NCI-H82 treated with DMSO at 0.1 percent for 48 hours (cell line): ENCODE results near the gene FOXC1.

Experiments used
- DNase-seq: peaks from one replicate; lab custom pipeline; 2025; ENCODE audit not compliant: unreplicated experiment; lab: John Stamatoyannopoulos, UW

The FOXC1 gene

DNA sequence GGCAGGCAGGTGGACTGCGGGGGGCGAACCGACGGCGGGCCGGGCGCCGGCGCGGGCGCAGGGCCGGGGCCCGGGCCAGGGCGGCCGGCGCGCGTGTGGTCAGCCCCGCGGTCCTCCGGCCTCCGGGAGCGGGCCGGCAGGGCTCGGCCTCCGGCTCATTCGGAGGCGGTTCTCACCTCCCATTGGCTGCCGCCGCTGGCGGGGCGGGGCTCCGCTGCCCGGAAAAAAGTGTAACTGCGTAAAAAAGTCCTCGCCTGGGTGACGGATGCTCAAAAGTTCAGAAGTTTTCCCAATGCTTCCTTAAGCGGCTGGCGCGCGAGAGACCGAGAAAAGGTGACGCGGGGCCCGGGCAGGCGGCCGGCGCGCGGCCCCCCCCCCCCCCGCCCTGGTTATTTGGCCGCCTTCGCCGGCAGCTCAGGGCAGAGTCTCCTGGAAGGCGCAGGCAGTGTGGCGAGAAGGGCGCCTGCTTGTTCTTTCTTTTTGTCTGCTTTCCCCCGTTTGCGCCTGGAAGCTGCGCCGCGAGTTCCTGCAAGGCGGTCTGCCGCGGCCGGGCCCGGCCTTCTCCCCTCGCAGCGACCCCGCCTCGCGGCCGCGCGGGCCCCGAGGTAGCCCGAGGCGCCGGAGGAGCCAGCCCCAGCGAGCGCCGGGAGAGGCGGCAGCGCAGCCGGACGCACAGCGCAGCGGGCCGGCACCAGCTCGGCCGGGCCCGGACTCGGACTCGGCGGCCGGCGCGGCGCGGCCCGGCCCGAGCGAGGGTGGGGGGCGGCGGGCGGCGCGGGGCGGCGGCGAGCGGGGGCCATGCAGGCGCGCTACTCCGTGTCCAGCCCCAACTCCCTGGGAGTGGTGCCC is at the start of gene FOXC1:
TSS of gene FOXC1 (plus strand) at position 268 of the 849 bp plus-strand sequence. CDS start at position 799, 531 bp downstream.
- peak; percentile 19 for DNase-seq

GRCh38 chr6:1560281-1561058 is 49.2 kb upstream of the FOXC1 start:
- no peak for DNase-seq

DNA sequence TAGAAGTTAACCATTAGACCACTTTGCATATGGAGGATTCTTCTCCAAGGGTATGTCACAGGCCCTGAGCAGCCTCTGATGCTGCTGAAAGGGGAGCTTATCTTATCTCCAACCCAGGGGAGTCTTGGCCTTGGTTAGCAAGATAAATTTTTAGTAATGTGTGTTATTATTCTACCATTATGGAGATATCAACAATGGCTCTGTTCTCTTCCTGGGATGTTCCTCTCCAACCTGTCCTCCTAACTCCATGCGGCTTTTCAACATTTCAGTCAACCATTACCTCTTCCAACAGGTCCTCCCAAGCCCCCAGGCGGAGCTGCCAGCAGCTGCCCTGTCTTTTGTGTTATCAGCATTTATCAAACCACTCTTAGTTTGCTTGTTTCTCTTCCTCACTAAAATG is 48.4 kb upstream of the FOXC1 start:
- no peak for DNase-seq

DNA sequence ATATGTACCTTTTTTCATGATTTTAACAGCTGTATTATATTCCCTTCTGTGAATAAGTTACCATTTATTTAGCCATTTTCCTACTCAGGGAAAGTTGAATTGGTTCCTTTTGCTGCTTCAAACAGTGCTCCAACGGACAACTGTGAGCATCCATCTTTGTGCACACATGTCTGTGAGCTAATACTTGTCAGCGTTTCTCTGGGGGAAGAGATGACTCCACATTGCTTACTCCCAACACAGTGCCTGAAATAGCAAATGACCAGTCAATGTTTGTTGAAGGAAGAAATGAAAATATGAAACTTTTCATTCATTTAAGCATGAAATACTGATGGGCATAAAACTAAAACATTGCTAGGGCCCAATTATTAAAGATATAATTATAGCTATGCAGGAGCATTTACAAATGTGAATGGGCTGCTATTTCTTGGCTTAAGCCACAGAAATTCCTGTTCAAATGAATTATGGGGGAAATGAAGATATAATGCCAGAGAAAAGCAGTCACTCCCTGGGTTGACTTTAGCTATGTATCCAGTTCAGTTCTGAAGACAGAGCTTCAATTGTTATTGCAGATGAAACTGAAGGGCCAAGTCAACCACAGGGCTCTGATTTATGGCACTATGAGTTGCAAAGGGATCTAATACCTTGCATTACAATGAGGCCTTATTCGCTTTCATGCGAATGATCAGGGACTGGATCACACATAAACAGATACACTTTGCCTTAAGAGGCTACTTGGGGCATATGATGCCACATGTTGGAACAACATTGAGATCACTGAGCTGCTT is 47.4 kb upstream of the FOXC1 start:
- no peak for DNase-seq

GRCh38 chr6:1569377-1569776 is 40.3 kb upstream of the FOXC1 start:
- no peak for DNase-seq

DNA sequence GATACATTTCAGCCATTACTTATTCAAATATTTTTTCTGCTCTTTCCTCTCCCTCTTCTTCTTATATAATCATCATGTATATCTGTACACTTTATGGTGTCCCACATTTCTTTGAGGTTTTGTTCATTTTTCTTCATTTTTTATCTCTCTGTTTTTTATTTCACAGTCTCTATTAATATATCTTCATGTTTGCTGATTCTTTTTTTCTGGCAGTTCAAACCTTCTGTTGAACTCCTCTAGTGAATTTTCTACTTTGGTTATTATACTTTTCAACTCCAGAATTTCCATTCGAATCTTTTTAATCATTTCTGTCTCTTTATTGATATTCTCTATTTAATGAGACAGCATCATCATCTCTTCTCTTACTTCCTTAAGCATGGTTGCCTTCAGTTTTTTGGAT is 38.9 kb upstream of the FOXC1 start:
- DNase-seq, result no peak

GRCh38 chr6:1572892-1573291 is 36.8 kb upstream of the FOXC1 start:
- no peak for DNase-seq

- no peak for DNase-seq
Measured at GRCh38 chr6:1574083-1574761, 35.5 kb upstream of the FOXC1 start.

DNA sequence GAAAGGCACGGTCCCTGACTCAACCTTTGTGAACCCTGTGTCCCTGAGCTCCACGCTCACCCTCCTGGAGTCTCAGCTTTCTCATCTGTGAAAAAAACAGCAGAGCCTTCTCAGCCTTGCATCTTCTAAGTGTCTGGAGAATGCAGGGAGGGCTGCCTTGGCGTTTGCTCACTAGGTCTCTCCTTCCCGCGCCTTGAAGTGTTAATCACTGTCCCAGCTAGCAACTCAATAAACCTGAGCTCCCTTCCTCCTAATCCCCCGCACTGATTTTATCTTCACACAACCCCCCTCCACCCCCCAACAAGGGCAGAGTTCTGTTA is 34.9 kb upstream of the FOXC1 start:
- DNase-seq, result peak; percentile 47

- no peak for DNase-seq
Measured at GRCh38 chr6:1575210-1576041, 34.3 kb upstream of the FOXC1 start.

DNA sequence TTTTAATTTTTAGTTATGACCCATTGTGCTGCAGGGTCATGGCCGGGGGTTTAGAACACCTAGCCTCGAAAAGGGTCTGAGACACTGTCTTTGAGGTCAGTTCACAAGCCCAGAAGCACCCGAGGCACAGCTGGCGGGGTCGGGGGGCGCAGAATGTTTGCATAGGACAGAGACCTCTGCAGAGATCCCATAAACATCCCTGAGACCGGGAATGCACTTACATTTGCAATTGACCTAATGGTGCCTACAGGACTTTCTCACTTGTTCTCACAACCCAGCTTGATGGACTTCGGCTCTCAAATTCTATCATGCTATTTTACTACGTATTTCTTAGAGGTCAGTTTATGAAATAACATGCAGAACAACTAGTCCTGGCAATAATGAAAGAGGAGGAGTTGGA is 33.5 kb upstream of the FOXC1 start:
- no peak for DNase-seq

DNA sequence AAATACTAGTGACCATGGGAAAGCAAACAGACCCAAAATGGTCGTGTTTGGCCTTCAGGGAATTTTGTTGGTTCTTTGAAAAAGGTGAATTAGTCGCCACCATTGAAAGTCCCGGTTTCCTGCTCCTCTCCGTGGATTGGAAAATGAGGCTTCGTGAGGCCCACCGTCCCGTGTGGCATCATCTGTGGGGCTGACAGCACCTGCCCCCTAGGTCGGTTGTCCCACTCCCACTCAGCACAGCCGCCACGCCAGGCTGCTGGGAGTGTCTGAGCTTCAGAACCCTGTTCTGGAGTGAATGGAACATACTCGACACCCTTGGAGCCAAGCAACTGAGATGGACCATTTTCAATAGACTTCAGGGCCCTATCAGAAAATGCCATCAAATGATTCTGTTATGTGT is 33.0 kb upstream of the FOXC1 start:
- DNase-seq, result no peak

- DNase-seq, result no peak
Measured at GRCh38 chr6:1577146-1577680, 32.5 kb upstream of the FOXC1 start.

DNA sequence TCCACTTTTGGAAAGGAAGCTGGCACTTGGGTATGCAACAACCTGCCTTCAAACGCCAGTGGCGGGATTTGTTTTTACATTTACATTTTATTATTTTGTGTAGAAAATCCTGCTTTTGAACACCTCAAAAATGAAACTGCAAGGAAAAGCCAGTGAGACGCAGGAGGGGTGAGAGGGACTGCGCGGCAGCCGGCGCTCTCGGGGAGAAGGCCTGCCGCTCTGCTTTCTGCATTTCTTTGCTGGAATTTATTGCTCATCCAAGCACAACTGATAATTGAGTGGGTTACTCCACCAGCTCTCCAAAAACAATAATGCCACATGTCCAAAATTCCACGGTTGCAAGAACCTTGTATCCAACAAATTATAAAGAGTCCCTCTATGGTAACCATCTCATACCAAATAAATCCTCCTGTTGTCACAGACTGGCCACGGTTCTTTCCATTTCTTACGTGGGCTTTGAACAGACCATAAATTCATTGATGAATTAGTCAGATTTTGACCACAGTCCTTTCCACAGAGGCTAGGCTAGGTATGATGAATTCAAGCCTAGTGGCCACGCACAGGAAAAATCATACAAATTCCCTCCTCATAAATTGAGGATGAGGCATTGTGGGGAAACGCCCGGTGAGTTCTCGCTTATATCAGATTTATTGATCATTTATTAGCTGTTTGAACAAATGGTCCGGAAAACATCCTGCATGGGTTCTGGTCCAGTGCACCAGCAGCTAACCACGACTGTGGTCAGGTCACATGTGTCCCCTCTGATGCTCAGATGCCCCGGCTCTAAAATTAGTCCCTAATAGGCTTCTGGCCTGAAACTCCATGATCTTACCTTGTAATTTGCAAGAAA is 31.6 kb upstream of the FOXC1 start:
- DNase-seq, result no peak

GRCh38 chr6:1579096-1579495 is 30.6 kb upstream of the FOXC1 start:
- DNase-seq, result no peak

- DNase-seq, result peak; percentile 65
Measured at GRCh38 chr6:1580109-1580508, 29.6 kb upstream of the FOXC1 start.

DNA sequence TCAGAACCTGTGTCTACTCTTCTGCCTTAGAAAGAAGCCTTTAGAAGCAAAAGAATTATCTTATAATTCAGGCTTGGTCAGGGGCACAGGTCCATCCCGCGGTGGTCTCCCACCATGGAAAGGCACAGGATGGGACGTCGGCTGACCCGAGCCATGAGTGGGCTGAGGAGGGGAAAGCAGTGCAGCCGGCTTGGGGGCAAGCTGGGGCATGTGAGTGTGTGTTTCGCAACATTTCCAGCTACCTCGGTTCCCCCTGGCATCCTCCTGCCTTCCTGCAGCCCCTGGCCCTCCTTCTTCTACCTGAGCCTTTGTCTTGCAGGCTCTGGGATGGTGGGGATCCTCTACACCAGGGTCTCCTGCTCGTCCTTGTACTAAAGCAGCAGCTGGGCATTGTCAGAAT is 29.1 kb upstream of the FOXC1 start:
- DNase-seq, result no peak

DNA sequence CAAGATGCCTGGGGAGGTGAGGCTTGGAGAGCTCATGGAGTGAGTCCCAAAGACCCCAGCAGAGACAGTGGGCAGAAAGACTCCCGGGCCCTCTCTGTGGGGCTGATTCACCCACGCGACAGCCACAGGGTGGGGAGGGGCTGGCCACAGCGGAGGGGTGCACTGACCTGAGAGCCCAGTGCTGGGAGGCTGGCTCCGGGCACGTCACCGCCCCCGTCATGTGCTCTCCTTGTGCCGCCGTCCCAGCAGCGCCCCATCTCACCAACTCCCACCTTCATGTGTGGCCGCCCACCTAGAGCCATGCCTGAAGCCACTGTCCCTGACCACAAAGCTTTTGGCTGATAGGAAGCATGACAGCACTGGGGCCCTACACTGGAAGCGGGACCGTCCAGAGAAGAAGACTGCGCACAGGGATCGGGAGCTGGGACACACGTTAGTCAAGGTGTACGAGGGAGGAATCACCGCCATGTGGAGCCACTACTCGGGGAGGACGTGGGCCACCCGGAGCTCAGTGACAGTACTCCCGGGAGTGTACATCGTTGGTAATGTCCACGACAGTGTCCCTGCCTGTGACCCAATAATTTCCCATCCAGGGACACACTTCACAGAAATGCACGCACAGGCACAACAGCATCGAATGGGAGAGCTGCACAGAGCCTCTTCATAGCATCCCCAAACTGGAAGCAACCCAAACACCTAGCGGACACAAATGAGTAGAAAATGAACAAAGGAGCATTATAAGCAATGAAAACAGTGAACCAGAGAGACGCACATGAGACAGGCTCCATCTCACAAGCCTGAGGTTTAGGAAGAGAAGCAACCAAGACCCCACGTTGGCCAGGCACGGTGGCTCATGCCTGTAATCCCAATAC is 28.4 kb upstream of the FOXC1 start:
- DNase-seq, result no peak
